ENCODE results near the gene SERPINH1.

SERPINH1 gene

DNA sequence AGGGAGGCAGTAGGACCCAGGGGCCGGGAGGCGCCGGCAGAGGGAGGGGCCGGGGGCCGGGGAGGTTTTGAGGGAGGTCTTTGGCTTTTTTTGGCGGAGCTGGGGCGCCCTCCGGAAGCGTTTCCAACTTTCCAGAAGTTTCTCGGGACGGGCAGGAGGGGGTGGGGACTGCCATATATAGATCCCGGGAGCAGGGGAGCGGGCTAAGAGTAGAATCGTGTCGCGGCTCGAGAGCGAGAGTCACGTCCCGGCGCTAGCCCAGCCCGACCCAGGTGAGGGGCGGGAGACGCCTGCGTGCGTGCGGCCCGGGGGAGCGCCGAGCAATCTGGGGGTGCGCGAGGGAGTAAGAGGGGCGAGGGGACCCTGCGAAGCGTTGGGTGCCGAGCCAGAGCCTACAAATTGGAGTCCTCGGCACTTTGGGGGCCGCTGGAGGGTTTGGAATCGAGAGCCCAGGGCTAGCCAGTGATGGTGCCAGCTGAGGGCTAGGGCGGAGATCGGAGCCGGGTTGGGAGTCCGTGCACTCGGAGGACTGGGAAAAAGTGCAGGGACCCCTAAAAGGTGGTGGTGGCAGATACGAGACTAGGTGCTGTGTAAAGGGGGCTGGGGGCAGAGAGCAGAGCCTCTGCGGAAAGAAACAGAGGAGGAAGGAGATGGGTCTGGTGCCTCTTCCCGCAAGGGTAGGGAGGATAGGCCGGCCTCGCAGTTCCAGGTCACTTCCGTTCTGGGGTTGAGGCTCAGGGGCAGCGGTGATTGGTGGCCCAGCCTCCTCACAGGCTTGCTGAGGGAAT, at the start of gene SERPINH1:
Gene SERPINH1, plus strand, starts transcription at position 206 of the 788 bp plus-strand sequence. CDS start 4,097 bp downstream, outside the sequence.
- peak; percentile 59 for DNase-seq (ENCODE audit: low spot score)

DNA sequence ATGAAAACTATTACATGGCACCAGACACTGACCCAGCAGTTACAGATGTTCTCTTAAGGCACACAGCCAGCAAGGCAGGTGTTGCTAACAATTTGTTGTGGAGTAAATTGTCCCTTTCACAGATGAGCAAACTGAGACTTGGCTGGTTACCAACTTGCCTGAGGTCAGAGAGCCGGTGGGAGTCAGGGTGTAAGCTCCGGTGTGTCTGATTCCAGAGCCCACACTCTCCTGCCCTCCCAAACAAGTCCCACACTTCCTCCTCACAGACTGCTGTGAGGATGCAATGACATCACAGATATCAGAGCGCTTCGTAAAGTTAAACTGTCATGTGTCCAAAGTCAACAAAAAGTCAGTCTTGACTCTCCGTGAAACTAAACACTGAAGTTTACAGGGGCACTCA, 48.8 kb upstream of the SERPINH1 start:
- no peak for DNase-seq (ENCODE audit: low spot score)

DNA sequence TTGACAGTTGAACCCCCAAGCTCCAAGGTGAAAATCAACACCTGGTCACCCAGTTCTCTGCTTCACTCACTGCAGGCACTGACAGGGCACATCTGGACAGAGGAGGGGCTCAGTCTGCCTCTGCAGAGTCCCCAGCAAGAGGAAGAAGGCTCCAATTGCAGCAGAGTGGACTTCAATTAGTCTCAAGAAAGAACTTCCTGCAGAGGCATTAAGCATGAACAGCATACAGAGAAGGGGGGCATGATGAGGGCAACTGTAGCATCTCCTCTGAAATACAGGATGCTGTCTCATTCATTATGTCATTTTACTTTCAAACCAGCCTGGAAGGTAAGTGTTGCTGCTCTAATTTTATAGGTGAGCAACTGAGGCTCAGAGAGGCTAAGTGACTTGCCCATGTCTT, 47.5 kb upstream of the SERPINH1 start:
- DNase-seq (ENCODE audit: low spot score): no peak

DNA sequence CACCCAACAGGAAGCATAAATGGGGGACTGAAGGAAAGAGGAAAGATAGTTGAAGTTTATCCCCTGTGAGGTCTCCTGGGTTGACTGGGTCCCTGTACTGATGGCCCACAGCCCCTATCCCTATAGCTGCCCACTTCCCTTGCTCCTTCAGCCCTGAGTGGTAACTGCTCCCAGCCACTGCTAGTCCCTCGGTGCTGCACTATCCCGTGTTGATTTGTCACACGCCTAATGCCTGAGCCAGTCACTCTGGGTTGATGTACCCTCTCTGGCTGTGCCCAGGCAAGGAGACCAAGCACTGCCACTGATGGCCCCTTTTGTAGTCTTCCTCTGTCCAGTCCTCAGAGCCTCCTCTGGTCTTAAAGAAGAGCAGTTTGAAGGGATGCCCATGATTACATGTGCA, 45.9 kb upstream of the SERPINH1 start:
- no peak for DNase-seq (ENCODE audit: low spot score)

DNA sequence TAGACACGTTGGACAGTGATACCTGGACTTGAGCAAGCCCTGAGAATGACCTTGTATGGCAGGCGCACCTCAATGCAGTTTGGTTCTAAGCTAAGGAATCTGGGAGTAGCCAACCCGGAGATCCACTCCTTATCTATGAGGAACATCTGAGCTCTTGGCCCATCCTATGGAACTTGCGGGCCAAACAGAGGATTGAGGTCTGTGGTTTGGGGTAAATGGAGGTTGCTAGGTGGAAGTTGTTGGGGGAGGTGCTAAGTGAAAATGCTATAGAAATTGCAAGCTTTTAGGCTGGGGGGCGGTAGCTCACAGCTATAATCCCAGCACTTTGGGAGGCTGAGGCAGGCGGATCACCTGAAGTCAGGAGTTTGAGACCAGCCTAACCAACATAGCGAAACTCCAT, 45.2 kb upstream of the SERPINH1 start:
- no peak for DNase-seq (ENCODE audit: low spot score)

DNA sequence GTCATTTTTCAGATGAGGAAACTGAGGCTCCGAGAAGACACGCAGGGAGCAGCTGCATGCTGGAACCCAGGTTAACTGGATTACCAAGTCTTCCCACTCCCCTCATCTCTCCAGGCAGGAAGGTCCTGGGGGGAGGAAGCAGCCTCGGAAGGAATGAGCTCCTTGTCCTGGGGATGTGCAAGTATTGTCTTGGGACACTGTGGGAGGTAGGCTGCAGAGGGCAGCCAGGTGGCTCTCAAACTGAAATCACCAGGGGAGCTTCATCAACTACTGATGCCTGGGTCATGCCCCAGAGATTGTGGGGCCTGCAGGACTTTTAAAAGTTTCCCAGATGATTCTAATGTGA, 43.9 kb upstream of the SERPINH1 start:
- no peak for DNase-seq (ENCODE audit: low spot score)

DNA sequence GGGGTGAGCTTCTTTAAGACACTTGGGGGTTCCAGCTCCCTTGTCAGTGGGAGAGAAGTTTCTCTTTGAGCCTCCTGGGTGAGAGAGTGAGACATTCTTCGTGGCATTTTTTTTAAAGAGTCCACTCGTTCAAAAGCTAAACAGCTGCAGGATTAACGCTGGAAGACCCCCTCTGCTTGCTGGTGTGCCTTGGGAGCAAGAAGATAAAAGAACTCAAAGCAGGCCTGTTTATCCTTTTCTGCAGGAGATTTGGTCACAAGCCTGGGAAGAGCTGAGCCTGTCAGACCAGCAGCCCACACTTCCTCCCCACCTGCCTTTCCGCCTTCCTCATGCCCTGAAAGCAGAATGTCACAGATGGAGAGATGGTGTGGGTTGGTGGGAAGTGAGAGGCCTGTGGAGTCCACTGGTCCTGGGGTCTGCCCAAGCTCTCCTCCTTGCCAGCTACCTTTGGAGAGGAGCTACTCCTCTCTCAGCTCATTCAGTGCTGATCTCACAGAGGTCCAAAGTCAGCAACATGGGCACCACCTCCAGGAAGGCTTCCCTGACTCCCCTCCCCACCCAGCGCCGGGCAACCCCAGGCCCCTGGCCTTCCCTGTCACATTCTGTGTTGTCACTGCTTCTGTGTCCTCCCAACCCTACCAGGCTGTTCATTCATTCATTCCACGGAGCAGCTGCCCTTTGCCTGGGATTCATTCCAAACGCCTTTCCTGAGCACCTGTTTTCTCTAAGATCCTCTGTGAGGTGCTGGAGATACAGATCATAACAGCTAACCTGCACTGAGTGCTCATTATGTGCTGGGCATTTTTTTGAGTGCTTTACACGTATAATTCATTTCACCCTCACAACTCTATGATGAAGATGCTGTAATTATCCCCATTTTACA, 43.0 kb upstream of the SERPINH1 start:
- no peak for DNase-seq (ENCODE audit: low spot score)

DNA sequence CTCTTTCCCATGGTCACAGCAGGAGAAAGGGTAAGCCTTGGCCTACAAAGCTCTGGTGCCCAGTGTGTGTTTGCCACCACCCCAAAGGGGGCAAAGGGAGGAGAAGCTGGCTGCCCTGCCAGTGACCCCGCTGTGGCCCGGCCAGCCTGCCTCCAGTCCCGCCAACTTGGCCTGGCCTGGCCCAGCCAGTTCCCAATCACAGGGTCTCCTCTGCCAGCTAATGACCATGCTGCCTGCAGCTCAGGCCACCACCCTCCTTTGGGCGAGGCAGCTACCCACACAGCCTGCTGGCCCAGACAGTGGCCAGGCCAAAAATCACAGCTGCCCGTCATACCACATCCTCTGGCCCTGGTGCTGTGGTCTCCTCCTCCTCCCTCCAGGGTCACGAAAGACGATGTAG, 41.4 kb upstream of the SERPINH1 start:
- no peak for DNase-seq (ENCODE audit: low spot score)

DNA sequence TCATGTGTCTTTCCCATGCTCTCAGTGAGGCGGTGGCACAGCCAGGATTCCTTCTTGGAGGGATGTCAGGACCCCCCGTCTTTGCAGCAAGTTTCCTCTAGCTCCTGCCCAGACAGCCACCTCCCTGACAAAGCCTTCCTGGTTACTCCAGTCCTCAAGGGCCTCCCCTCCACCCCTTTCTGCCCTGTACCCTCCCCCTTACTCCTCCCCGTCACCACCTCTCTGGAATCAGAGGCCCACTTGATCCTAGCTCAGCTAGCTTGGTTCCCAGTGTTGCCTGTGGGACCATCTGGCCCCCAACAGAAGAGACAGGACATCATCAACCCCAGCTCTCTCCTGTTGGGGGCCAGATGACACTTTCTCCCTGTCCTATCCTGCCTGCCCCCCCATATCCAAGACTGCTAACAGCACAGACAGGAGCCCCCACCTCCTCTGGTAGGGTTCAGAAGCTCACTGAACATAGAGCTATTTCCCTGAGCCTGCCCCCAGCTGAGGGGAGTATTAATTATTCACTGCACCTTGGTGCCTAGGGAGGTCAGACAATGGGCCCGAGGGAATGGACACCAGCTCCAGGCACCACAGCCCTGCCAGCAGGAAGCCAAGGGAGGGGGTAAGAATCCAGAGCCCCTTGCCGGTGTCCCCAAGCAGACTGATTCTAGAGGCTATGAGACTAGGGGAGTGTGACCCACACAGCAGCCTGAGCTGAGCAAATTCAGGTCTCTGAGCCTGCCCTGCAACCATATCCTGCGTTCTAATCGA, 39.6 kb upstream of the SERPINH1 start:
- DNase-seq (ENCODE audit: low spot score): no peak

DNA sequence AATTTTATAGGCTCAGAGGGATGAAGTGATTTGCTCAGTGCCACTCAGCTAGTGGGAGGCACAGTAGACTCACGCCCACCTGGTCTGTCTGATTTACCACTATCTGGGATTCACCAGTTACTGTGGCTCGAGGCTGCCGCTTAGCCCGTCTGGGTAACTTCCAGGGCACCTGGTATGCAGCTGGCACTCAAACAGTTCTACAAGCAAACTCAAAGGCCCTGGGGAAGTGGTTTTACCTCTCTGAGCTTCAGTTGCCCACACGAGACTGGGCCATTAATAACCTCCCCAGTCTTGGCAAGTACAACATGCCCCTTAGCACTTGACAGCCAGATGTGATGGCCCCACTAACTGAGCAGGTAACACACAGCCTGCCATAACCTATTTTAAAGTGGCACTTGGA, 38.9 kb upstream of the SERPINH1 start:
- no peak for DNase-seq (ENCODE audit: low spot score)

DNA sequence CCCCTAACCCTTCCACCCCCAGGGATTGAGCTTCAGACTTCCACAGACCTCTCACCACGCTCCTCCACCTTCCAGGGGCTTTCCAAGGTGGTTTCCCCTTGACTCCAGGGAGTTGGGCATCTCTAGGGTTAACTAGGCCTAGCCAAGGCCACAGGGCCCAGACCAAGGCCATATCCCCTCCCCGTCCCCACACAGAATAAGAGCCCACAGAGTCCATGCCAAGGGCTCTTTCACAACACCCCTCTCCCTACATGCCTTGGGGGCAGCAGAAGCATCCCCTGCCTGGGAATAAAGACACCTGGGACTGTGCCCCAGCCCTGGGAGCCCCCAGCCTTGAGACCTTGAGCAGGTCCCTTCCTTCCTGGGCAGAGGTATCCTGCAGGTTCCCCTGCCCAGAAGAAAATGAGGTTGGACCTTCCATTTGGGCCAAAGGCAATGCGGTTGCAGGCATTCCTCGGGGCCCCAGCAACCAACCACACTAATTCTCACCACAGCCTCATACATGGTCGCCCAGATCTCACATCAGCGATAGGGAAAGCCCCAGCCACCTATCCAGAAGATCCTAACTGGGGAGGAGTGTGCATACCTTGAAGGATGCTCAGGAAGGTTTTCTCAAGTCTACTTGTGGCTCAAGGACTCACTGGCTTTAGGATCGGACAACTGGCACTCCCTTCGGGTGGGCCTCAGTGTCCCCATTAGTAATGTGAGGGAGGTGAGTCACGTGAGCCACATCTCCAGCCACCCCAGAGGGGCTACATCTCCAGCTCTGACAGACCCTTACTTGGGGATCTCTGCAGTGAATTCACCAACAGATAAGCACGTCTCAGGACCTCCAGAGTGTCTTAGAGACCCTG, 38.0 kb upstream of the SERPINH1 start:
- DNase-seq (ENCODE audit: low spot score): no peak

DNA sequence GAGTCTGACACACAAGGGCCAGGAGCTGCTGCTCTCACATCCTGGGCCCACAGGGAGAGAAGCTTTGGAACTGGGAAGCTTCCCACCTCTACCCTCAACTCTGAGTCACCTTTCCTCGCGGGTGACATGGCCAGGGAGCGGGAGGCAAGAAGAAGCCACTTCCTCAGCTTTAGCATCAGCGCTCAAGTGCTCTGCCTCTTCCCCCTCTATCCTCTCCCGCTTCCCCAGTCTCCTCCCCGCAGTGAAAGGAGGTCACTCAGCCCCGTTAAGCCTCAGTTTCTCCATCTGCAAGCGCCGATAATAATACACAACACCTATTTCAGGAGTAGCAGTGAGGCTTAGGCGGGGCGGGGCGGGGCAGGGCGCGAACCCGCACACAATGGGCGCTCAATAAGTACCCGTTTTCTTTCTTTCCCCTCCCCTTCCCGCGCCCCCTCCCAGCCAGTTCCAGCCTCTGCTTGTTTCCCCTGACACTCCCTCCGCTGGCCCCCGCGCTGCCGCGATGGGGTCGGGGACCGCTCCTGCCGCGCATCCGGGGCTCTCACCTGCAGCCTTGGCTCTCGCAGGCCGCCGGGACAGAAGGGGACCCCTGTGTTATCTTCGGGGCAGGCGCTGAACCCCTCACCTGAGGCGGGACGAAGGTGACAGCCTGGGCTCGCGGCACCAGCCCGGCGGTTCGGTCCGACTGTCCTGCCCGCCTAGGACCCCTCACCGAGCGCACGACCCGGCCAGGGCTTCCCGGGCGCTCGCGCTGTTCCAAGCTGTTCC, 37.2 kb upstream of the SERPINH1 start:
- DNase-seq (ENCODE audit: low spot score): peak; percentile 10

DNA sequence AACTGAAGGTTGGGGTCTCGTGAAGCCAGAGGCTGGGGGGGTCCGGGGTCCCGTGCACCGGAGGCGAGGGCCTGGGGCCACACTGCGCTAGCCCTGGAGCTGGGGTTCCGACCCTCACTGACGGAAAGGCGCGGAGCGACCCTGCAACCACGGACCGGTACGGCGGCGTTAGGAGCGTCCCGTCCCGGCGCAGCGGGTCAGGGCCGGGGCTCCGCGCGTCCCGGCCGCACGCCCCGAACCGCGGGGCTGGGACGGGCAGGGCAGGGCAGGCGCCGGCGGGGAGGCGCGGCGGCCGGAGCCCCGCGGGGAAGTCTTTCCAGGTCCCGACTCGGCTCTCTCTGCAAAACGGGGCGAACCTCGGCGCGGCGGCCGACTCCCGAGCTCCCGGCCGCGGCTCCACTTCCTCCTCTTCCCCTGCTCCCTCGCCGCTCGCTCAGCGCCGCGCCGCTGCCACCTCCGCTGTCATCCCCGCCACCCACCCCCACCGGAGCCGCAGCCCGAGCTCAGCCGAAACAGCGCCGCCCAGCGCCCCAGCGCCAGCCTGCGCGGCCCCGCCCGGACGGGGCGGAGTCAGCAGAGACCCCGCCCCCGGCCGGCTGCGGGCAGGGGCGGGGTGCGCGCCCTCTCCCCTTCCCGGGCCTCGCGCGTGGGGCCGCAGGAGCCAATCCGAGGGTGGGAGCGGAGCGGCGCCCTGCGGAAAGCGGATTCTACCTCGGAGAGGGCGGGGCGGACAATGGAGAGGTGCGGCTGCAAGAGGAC, 36.4 kb upstream of the SERPINH1 start, which contains the start of gene GDPD5:
Gene GDPD5, minus strand, starts transcription at position 509 of the 759 bp plus-strand sequence. CDS start 48,206 bp downstream, outside the sequence.
- DNase-seq (ENCODE audit: low spot score): peak; percentile 86

DNA sequence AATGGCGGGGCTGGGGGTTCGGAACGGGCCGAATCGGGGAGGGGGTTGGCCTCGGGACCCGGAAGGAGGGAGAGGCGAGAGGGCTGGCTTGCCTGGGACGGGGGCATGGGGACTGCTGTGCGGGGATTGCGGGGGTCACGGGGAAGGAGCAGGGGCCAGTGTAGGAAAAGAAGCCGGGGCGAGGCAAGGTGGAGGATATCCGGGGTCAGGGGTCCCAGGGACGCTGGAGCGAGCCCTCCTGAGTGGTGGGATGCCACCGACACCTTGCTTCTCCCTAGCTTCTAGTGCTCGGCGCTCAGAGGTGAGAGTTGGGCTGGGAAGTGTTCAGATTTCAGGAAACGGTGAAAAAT, 35.9 kb upstream of the SERPINH1 start:
- no peak for DNase-seq (ENCODE audit: low spot score)

DNA sequence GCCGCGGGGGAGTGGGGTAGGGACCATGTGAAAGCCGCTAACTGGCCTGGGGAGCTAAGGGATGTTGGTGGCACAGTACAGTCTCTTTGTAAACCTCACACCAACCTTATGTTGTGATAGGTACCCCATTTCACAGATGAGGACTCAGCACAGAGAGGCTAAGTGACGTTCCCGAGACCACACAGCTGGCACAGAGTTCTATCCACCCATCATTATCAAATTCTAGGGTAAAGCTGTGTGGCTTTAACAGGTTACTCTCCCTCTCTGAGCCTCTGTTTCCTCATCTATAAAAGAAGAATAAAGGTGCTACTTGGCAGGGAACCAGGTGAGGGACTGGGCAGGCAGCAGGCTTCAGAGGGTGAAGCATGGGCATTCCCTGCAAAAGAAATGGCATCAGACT, 34.9 kb upstream of the SERPINH1 start:
- no peak for DNase-seq (ENCODE audit: low spot score)

DNA sequence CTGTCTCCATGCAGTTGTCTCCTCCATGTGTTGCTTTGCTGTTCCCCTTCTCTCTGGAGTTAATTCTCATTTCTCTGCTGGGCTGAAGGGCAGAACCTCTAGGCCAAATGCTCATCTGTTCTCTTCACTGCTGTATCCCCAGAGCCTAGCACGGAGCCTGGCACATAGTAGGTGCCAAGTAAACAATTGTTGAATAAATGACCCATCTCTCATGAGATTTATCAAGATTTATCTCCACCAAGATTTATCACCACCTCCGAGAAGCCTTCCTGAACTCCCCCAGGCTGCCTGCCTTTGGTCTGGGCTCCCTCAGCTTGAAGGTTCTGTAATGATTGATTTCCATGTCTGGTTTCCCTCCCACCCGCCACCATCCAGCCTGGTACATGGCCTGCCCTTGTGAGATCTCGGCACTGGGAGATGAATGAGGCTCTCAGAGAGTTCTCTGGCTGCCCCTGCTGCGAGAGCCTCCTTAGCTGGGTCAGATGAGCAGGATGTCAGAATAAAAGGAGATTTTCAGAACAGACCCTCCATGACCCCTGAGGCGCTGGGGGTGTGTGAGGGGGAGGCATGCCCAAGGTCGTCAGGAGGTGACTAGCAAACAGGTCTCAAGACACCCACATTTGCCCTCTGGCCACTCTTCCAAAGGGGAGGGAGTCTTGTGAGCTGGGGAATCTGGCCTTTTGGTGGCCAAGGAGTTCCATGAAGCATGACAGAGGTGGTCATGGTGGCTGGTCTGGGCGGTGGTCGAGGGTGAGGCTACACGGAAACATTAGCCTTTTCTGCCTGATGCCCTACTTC, 33.9 kb upstream of the SERPINH1 start:
- no peak for DNase-seq (ENCODE audit: low spot score)

DNA sequence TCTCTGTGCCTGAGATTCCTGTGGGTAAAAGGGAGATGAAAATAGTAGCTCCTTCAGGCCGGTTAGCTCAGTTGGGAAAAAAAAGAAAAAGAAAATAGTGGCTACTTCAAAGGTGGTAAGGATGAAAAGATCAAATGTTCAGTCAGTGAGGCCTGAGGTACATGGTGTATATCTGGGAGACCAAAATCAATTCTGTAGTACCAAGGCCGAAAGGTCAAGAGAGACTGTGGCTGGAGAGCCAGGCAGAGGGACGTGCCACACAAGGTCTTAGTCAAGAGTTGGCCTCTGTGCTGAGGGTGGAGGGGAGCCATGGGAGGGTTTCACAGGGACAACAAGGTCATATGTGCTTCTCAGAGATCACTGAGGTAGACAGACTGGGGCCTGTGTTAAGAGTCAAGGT, 31.5 kb upstream of the SERPINH1 start:
- no peak for DNase-seq (ENCODE audit: low spot score)

DNA sequence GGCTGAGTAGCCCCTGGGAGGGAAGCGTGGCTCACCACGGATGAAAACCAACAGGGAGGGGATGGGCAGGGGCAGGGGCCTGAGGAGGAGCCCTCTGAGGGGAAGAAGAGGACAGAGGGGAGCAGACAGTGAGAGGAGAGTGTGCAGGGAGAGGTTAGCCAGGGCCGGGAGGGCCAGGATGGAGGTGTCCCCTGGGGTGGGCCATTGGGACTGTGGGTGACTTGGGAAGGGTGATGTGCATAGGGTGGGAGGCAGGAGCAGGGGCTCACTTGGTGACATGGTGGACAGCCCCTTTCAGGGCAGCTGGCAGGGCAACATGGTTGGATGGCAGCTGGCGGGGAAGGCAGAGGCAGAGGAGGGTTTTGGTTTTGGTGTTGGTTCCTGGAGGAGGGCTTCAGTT, 30.7 kb upstream of the SERPINH1 start:
- no peak for DNase-seq (ENCODE audit: low spot score)

Data from CD4-positive, alpha-beta T cell treated with Interleukin-15 for 4 hours (primary cell).